Measurements from ENCODE around the gene GLTP. TPM values are rescaled to one million over a fixed set of nuclear protein-coding genes. Genes with fewer than 3 reads are reported as not detected.

GLTP gene
- total RNA-seq, 1 experiment from 2014 or later: 15.5 TPM

DNA sequence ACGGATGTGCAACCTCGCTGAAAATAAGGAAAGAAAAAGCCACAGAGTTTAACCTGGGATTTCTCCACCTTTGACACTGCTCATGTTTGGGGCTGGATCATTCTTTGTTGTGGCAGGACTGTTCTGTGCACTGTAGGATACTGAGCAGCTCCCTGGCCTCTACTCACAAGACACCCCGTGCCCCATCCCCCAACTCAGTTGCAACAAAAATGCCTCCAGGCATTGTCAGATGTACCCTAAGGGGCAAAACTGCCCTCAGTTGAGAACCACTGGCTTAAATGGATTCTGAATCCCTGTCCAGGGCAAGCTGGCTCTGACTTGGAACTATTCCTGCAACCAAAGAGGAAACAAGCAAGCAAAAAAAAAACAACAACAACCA is 2.1 kb downstream of the GLTP start:
- H3K27me3 ChIP-seq (ENCODE audit: insufficient read depth, low read length): no peaks in the 10 kb centered on the region
- H3K9me3 ChIP-seq (ENCODE audit: control insufficient read depth, low read depth, low read length): no peaks in the 10 kb centered on the region
- no peak overlapping the region for H2BK20ac ChIP-seq (ENCODE audit: low read depth, low read length, poor library complexity, severe bottlenecking)
- H3K4me2 ChIP-seq (ENCODE audit: insufficient read depth, insufficient read length, low read length): peak overlapping the region; percentile 8
- H3K9ac ChIP-seq (ENCODE audit: extremely low read depth, insufficient read length, low read length): no peak overlapping the region
- no peak overlapping the region for H3K14ac ChIP-seq (ENCODE audit: insufficient read depth, low read length)
- no peak overlapping the region for H2AFZ ChIP-seq (ENCODE audit: low read length)
- no peak overlapping the region for H4K8ac ChIP-seq (replicated peaks; ENCODE audit: insufficient read length, low read depth, low read length)
- H4K20me1 ChIP-seq (ENCODE audit: control insufficient read depth, insufficient read depth, insufficient read length): no peaks in the 10 kb centered on the region
- no peak overlapping the region for H3K18ac ChIP-seq (ENCODE audit: insufficient read length, low read depth, low read length)
- Mint-ChIP-seq H3K27me3 (ENCODE audit: low read depth) (peaks cover 4% of the 10 kb centered on the region), H3K9me3 (no peaks in the 10 kb centered on the region; a peak in 1 of 5 replicates), H3K27ac (no peak overlapping the region), H3K4me3 (peak overlapping the region in 1 of 2 experiments; percentile 96; a peak in 3 of 5 replicates), H3K4me1 (peaks cover 37 to 42% of the 10 kb centered on the region in 2 experiments), H3K36me3 (ENCODE audit: insufficient read depth in 1 of 3, low read depth in 3 of 3) (no peaks in the 10 kb centered on the region; a peak in 1 of 7 replicates)
- DNase-seq: no peak
- H4K5ac ChIP-seq (ENCODE audit: insufficient read length, low read depth, low read length): no peak overlapping the region
- peaks cover 8% of the 10 kb centered on the region; the same call in 1 of the 2 replicates for H3K79me2 ChIP-seq (ENCODE audit: insufficient read depth, low read length)
- no peak overlapping the region for H3K4ac ChIP-seq (ENCODE audit: low read depth, low read length)
- TF ChIP-seq, protein P1, sequence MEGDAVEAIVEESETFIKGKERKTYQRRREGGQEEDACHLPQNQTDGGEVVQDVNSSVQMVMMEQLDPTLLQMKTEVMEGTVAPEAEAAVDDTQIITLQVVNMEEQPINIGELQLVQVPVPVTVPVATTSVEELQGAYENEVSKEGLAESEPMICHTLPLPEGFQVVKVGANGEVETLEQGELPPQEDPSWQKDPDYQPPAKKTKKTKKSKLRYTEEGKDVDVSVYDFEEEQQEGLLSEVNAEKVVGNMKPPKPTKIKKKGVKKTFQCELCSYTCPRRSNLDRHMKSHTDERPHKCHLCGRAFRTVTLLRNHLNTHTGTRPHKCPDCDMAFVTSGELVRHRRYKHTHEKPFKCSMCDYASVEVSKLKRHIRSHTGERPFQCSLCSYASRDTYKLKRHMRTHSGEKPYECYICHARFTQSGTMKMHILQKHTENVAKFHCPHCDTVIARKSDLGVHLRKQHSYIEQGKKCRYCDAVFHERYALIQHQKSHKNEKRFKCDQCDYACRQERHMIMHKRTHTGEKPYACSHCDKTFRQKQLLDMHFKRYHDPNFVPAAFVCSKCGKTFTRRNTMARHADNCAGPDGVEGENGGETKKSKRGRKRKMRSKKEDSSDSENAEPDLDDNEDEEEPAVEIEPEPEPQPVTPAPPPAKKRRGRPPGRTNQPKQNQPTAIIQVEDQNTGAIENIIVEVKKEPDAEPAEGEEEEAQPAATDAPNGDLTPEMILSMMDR (conservative IDR thresholded peaks at IDR 0.05): no peak
- no peak overlapping the region for H2BK5ac ChIP-seq (ENCODE audit: insufficient read length, low read length)
- H3K79me1 ChIP-seq (ENCODE audit: insufficient read depth, low read depth, low read length, poor library complexity, severe bottlenecking): no peaks in the 10 kb centered on the region
- no peak overlapping the region for H3K56ac ChIP-seq (ENCODE audit: insufficient read length, low read depth, low read length)
- H4K91ac ChIP-seq (ENCODE audit: insufficient read length, low read depth, low read length): no peak overlapping the region
- no peak overlapping the region for H2BK15ac ChIP-seq (ENCODE audit: low read depth, low read length)
- peaks cover 11% of the 10 kb centered on the region for H3K23me2 ChIP-seq (ENCODE audit: insufficient read length, low read depth, low read length, poor library complexity, severe bottlenecking)
- H2BK12ac ChIP-seq (ENCODE audit: insufficient read length, low read depth, low read length): no peak overlapping the region
- H3T11ph ChIP-seq (ENCODE audit: low read length): no peak overlapping the region
- no peak overlapping the region for H2BK120ac ChIP-seq (ENCODE audit: low read depth, low read length, poor library complexity, severe bottlenecking)
- H3K27ac ChIP-seq (ENCODE audit: insufficient read length, low read depth, low read length): no peak overlapping the region
- no CpG with 5 or more reads among the region's 3 CpGs for WGBS (ENCODE audit: extremely low coverage, insufficient read length, low lambda C conversion rate)
- H2AK5ac ChIP-seq (ENCODE audit: insufficient read length, low read length): no peak overlapping the region
- no peak overlapping the region for H3K23ac ChIP-seq (ENCODE audit: insufficient read length, low read depth, low read length)
- peaks cover 12% of the 10 kb centered on the region for H3K4me1 ChIP-seq (ENCODE audit: insufficient read depth, low read length)

All from H9 (cell line).